Measurements from ENCODE around the gene SLC1A7.

DNA sequence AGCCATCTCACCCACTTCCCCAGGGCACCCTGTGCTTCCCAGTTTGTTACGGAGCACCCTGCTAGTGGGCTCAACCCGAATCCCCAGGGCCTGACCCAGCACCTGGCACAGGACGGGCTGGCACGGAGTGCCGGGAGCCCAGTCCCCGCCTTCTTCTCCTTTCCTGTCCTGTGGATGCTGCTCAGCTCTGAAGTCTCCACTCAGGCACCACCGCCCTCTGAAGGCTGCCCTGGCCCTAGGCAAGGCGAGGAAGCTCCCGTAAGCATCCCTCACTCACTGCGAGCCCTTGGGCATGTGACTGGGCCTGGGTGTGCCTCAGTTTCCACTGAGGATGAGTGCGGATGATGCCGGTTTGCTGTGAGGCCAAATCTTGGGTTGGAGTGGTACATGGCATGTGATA is 21.8 kb downstream of the SLC1A7 start:
- TF ChIP-seq, protein P1, sequence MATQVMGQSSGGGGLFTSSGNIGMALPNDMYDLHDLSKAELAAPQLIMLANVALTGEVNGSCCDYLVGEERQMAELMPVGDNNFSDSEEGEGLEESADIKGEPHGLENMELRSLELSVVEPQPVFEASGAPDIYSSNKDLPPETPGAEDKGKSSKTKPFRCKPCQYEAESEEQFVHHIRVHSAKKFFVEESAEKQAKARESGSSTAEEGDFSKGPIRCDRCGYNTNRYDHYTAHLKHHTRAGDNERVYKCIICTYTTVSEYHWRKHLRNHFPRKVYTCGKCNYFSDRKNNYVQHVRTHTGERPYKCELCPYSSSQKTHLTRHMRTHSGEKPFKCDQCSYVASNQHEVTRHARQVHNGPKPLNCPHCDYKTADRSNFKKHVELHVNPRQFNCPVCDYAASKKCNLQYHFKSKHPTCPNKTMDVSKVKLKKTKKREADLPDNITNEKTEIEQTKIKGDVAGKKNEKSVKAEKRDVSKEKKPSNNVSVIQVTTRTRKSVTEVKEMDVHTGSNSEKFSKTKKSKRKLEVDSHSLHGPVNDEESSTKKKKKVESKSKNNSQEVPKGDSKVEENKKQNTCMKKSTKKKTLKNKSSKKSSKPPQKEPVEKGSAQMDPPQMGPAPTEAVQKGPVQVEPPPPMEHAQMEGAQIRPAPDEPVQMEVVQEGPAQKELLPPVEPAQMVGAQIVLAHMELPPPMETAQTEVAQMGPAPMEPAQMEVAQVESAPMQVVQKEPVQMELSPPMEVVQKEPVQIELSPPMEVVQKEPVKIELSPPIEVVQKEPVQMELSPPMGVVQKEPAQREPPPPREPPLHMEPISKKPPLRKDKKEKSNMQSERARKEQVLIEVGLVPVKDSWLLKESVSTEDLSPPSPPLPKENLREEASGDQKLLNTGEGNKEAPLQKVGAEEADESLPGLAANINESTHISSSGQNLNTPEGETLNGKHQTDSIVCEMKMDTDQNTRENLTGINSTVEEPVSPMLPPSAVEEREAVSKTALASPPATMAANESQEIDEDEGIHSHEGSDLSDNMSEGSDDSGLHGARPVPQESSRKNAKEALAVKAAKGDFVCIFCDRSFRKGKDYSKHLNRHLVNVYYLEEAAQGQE (IDR thresholded peaks at IDR 0.05), result no peak
- TF ChIP-seq ESRRA (IDR thresholded peaks at IDR 0.05; ENCODE audit: borderline replicate concordance, low read length), result no peak
- TF ChIP-seq ZFP36 (IDR thresholded peaks at IDR 0.05; ENCODE audit: borderline replicate concordance, partially characterized antibody), result no peak
- TF ChIP-seq PHF8 (IDR thresholded peaks at IDR 0.05; ENCODE audit: borderline replicate concordance, low read depth), result no peak
- no peak for TF ChIP-seq CTCF (IDR thresholded peaks at IDR 0.05)
- no peak for TF ChIP-seq KDM1A (IDR thresholded peaks at IDR 0.05; ENCODE audit: low read depth)
- no peak for TF ChIP-seq MAZ (IDR thresholded peaks at IDR 0.05; ENCODE audit: borderline replicate concordance, low read depth, low read length)
- no peak for TF ChIP-seq EP300 (IDR thresholded peaks at IDR 0.05)
- no peak for TF ChIP-seq USF2 (IDR thresholded peaks at IDR 0.05)
- no peak for TF ChIP-seq CEBPB (IDR thresholded peaks at IDR 0.05)
- TF ChIP-seq MYC (IDR thresholded peaks at IDR 0.05; ENCODE audit: borderline replicate concordance, low read length), result no peak

Data from A549 (cell line).